ENCODE measurements around the gene PPM1L. TPM values are rescaled to one million over a fixed set of nuclear protein-coding genes. Genes with fewer than 3 reads are reported as not detected.

The PPM1L gene
- polyA plus RNA-seq, 1 donor (not counting 4 experiments of a cell fraction or from before 2014, with no cell fraction given), result 0.58 TPM

DNA sequence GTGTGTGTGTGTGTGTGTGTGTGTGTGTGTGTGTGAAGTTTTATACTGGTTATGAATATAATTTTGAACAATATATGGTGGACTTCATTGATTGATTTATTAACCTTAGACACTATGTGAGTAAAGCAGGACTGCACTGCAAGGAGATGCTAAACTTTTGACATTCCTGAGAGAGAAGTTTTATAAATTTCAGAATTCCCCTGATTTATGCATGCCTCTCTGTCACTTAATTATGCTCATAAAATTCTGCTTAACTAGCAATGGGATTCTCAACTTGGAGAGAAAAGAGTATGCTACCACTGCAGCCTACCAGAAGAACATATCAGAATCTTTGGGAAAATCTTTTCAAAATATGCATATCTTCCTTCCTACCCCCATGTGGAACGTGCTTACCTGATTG is 204.5 kb downstream of the PPM1L start:
- FAIRE-seq, result no peak
- no peak for TF ChIP-seq EZH2 (IDR thresholded peaks at IDR 0.05; ENCODE audit: low read length)
- TF ChIP-seq, protein P1, sequence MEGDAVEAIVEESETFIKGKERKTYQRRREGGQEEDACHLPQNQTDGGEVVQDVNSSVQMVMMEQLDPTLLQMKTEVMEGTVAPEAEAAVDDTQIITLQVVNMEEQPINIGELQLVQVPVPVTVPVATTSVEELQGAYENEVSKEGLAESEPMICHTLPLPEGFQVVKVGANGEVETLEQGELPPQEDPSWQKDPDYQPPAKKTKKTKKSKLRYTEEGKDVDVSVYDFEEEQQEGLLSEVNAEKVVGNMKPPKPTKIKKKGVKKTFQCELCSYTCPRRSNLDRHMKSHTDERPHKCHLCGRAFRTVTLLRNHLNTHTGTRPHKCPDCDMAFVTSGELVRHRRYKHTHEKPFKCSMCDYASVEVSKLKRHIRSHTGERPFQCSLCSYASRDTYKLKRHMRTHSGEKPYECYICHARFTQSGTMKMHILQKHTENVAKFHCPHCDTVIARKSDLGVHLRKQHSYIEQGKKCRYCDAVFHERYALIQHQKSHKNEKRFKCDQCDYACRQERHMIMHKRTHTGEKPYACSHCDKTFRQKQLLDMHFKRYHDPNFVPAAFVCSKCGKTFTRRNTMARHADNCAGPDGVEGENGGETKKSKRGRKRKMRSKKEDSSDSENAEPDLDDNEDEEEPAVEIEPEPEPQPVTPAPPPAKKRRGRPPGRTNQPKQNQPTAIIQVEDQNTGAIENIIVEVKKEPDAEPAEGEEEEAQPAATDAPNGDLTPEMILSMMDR (optimal IDR thresholded peaks at IDR 0.05 in 1 of 3, IDR thresholded peaks at IDR 0.05 in 1 of 3, conservative IDR thresholded peaks at IDR 0.05 in 1 of 3; ENCODE audit: extremely low read depth in 1 of 3, insufficient read depth in 2 of 3, low read length in 3 of 3), result no peak

DNA sequence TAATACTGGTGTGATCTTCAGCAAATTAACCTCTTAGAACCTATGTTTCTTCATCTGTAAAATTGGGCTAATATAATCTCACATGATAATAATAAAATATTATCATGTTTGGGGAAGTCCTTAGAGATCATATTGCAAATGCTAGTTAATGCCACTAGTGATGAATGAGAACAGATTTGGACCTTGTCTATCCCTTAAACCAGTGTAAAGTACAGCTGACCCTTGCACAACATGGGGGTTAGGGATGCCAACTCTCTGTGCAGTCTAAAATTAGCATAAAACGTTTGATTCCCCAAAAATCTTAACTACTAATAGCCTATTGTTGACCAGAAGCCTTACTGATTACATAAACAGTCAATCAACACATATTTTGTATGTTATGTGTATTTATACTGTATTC is 207.9 kb downstream of the PPM1L start:
- Histone ChIP-seq H3K4me3 (ENCODE audit: control insufficient read depth in 2 of 3, extremely low read depth in 1 of 3, insufficient read depth in 2 of 3, low read depth in 1 of 3, low read length in 3 of 3) (no peak overlapping the region), H3K4me1 (ENCODE audit: control insufficient read depth, extremely low read depth, insufficient read depth, low read length) (no peaks in the 10 kb centered on the region), H3K36me3 (ENCODE audit: control insufficient read depth in 2 of 2, extremely low read depth in 1 of 2, insufficient read depth in 2 of 2, low read length in 2 of 2) (no peaks in the 10 kb centered on the region), H3K27me3 (ENCODE audit: control insufficient read depth, extremely low read depth, insufficient read depth, low read length) (no peaks in the 10 kb centered on the region), H3K9me3 (ENCODE audit: control insufficient read depth, low read depth, low read length) (no peaks in the 10 kb centered on the region), H3K4me2 (ENCODE audit: control insufficient read depth, extremely low read depth, insufficient read depth, low read depth, low read length) (no peak overlapping the region), H3K27ac (ENCODE audit: control insufficient read depth, insufficient read depth, low read length) (no peak overlapping the region), H3K9me1 (ENCODE audit: control insufficient read depth, extremely low read depth, insufficient read depth, low read length) (no peaks in the 10 kb centered on the region), H3K79me2 (ENCODE audit: control insufficient read depth, insufficient read depth, low read length) (no peaks in the 10 kb centered on the region), H2AFZ (ENCODE audit: control insufficient read depth, low read length) (no peak overlapping the region), H4K20me1 (ENCODE audit: control insufficient read depth, extremely low read depth, insufficient read depth, low read length) (no peaks in the 10 kb centered on the region), H3K9ac (ENCODE audit: control insufficient read depth, extremely low read depth, insufficient read depth, low read length) (no peak overlapping the region)
- no peak for TF ChIP-seq EZH2 (IDR thresholded peaks at IDR 0.05; ENCODE audit: low read length)
- TF ChIP-seq, protein P1 (optimal IDR thresholded peaks at IDR 0.05 in 1 of 3, IDR thresholded peaks at IDR 0.05 in 1 of 3, conservative IDR thresholded peaks at IDR 0.05 in 1 of 3; ENCODE audit: extremely low read depth in 1 of 3, insufficient read depth in 2 of 3, low read length in 3 of 3), result no peak
- dilution Hi-C loops (cut with MboI; ENCODE audit: extremely low pct_ligation_motif_present, low sequenced_read_pairs), result no loop called here
- FAIRE-seq (no peak), DNase-seq (ENCODE audit: low read depth, low spot score) (no peak)

More for the DNA sequence above, 204.5 kb downstream of the PPM1L start:
- no peaks in the 10 kb centered on the region for H3K9me1 ChIP-seq (ENCODE audit: control insufficient read depth, extremely low read depth, insufficient read depth, low read length)
- no peak overlapping the region for H3K27ac ChIP-seq (ENCODE audit: control insufficient read depth, insufficient read depth, low read length)
- no peaks in the 10 kb centered on the region for H3K4me1 ChIP-seq (ENCODE audit: control insufficient read depth, extremely low read depth, insufficient read depth, low read length)
- H3K9me3 ChIP-seq (ENCODE audit: control insufficient read depth, low read depth, low read length), result no peaks in the 10 kb centered on the region
- no peak overlapping the region for H2AFZ ChIP-seq (ENCODE audit: control insufficient read depth, low read length)
- no peak overlapping the region for H3K4me3 ChIP-seq (ENCODE audit: control insufficient read depth in 2 of 3, extremely low read depth in 1 of 3, insufficient read depth in 2 of 3, low read depth in 1 of 3, low read length in 3 of 3)
- no peaks in the 10 kb centered on the region for H3K79me2 ChIP-seq (ENCODE audit: control insufficient read depth, insufficient read depth, low read length)
- H3K36me3 ChIP-seq (ENCODE audit: control insufficient read depth in 2 of 2, extremely low read depth in 1 of 2, insufficient read depth in 2 of 2, low read length in 2 of 2), result no peaks in the 10 kb centered on the region
- no peaks in the 10 kb centered on the region for H4K20me1 ChIP-seq (ENCODE audit: control insufficient read depth, extremely low read depth, insufficient read depth, low read length)
- dilution Hi-C loops (cut with MboI; ENCODE audit: extremely low pct_ligation_motif_present, low sequenced_read_pairs), result no loop called here
- no peak overlapping the region for H3K4me2 ChIP-seq (ENCODE audit: control insufficient read depth, extremely low read depth, insufficient read depth, low read depth, low read length)
- H3K27me3 ChIP-seq (ENCODE audit: control insufficient read depth, extremely low read depth, insufficient read depth, low read length), result no peaks in the 10 kb centered on the region
- no peak for DNase-seq (ENCODE audit: low read depth, low spot score)
- no peak overlapping the region for H3K9ac ChIP-seq (ENCODE audit: control insufficient read depth, extremely low read depth, insufficient read depth, low read length)

Measured in keratinocyte (primary cell).